Measurements from ENCODE around the gene POLR2J. TPM values are rescaled to one million over a fixed set of nuclear protein-coding genes. Genes with fewer than 3 reads are reported as not detected.

The POLR2J gene
- total RNA-seq, 4 donors from 2014 or later, result 6.9 to 31.5 (median 20.8) TPM

DNA sequence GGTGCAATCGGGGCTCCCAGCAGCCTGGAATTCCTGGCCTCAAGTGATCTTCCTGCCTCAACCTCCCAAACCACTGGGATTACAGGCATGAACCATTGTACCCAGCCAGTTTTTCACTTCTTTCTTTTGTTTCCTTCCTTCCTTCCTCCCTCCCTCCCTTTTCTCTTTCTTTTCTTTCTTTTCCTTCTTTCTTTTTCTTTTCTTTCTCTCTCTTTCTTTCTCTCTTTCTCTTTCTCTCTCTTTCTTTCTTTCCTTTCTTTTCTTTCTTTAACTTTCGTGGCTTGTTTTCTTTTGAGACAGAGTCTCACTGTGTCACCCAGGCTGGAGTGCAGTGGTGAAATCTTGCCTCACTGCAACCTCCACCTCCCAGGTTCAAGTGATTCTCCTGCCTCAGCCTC is 33.0 kb downstream of the POLR2J start:
- no peak overlapping the region for H3K27ac ChIP-seq
- no peak for TF ChIP-seq POLR2A (IDR thresholded peaks at IDR 0.05)
- TF ChIP-seq CTCF (IDR thresholded peaks at IDR 0.05), result no peak
- H3K36me3 ChIP-seq, result peaks cover 14 to 27% of the 10 kb centered on the region in 2 donors
- H3K9me3 ChIP-seq, result no peaks in the 10 kb centered on the region
- no peak overlapping the region for H3K4me3 ChIP-seq (replicated peaks in 1 of 3)
- peaks cover 0 to under 1% of the 10 kb centered on the region in 2 donors for H3K4me1 ChIP-seq
- intact Hi-C loops (cut with DNase I), result no loop called here
- no peaks in the 10 kb centered on the region for H3K27me3 ChIP-seq
- WGBS, 2 donors, result 50 to 90% methylated on average over 2 of the region's 2 CpGs
- no peak for DNase-seq

- WGBS, 2 donors, result 93 to 94% methylated on average over 17 of the region's 17 CpGs
- intact Hi-C loops (cut with DNase I), result no loop called here
Measured at GRCh38 chr7:102444961-102445673, 33.6 kb downstream of the POLR2J start.

DNA sequence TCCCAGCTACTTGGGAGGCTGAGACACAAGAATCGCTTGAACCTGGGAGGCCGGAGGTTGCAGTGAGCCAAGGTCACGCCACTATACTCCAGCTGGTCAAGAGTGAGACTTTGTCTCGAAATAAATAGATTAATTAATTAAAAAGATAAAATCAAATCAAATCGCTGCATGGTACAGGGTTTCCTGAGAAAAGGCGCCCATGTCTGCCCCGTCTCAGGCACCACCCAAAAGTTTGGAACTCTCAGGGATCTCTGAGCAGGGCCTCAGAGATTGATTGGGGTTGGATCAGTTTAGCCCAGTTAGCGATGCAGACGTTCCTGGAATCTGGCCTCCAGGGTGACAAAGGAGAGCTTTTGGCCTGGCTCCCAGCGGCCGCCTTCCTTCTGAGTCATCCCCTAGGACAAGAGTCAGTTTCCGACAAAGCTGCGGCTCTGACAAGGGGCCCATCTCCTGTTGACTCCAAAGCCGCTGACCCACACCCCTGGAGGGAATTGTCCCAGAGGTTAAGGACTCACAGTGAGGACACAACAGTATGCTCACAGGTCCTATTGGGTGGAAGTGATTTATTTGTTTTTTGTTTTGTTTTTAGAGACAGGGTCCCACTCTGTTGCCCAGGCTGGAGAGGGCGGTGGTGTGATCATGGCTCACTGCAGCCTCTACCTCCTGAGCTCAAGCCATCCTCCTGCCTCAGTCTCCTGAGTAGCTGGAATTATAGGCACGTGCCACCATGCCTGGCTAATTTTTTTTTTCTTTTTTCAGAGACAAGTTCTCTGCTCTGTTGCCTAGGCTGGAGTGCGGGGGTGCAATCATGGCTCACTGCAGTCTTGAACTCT is 38.5 kb downstream of the POLR2J start:
- TF ChIP-seq CTCF (IDR thresholded peaks at IDR 0.05), result no peak
- no peak for TF ChIP-seq POLR2A (IDR thresholded peaks at IDR 0.05)
- no peaks in the 10 kb centered on the region for H3K27me3 ChIP-seq
- DNase-seq, result peak in 1 of 2 donors; percentile 23
- peaks cover 0 to 9% of the 10 kb centered on the region in 2 donors for H3K4me1 ChIP-seq
- H3K4me3 ChIP-seq (replicated peaks in 1 of 3), result no peak overlapping the region
- WGBS, 2 donors, result 74 to 83% methylated on average over 15 to 17 of the region's 17 CpGs
- peaks cover 7 to 10% of the 10 kb centered on the region in 2 donors for H3K36me3 ChIP-seq
- intact Hi-C loops (cut with DNase I), result no loop called here
- no peak overlapping the region for H3K27ac ChIP-seq
- H3K9me3 ChIP-seq, result no peaks in the 10 kb centered on the region

More at GRCh38 chr7:102444961-102445673, 33.6 kb downstream of the POLR2J start:
- TF ChIP-seq CTCF (IDR thresholded peaks at IDR 0.05) (no peak), POLR2A (IDR thresholded peaks at IDR 0.05) (no peak)
- H3K4me1 ChIP-seq, result peaks cover 0 to 4% of the 10 kb centered on the region in 2 donors
- no peak overlapping the region for H3K27ac ChIP-seq
- H3K36me3 ChIP-seq, result peaks cover 14 to 27% of the 10 kb centered on the region in 2 donors
- no peak for DNase-seq
- no peaks in the 10 kb centered on the region for H3K9me3 ChIP-seq
- H3K4me3 ChIP-seq (replicated peaks in 1 of 3), result no peak overlapping the region
- no peaks in the 10 kb centered on the region for H3K27me3 ChIP-seq

DNA sequence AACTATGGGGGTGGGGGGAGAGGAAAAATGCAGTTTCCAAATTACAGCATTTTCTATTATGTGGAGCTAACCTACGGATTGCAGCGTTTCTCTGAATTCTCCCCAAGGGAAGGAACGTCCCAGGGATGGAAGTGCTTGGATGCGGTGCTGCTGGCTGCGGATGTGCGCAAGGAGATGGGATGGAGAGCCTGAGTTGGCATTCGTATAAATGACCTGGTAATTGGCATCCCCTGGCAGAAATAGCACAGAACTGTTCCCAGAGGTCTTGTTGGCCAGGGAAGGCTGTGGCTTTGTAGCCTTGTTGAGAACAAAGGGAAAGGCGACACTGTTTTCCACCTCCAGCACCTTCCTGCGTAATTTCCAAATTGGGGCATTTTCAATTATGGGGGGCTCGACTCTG is 42.6 kb downstream of the POLR2J start:
- Histone ChIP-seq H3K9me3 (no peaks in the 10 kb centered on the region), H3K27ac (no peak overlapping the region), H3K36me3 (peaks cover 0 to 7% of the 10 kb centered on the region in 2 donors), H3K4me1 (peaks cover 22 to 33% of the 10 kb centered on the region in 2 donors), H3K4me3 (replicated peaks in 1 of 3) (no peak overlapping the region), H3K27me3 (no peaks in the 10 kb centered on the region)
- TF ChIP-seq POLR2A (IDR thresholded peaks at IDR 0.05) (no peak), CTCF (IDR thresholded peaks at IDR 0.05) (no peak)
- no peak for DNase-seq
- intact Hi-C loops (cut with DNase I), result no loop called here
- WGBS, 2 donors, result 93 to 94% methylated on average over 10 of the region's 10 CpGs
